Activated T-cell treated with anti-CD3 and anti-CD28 coated beads for 4 hours (primary cell): ENCODE results near the gene C17orf107.
A peak's percentile ranks its signal among the peaks of the same experiment; 100 is the strongest.

Source experiments
- DNase-seq: peaks from one replicate; pipeline ENCODE4 v3.0.0-alpha.2; 2020

Gene C17orf107

DNA sequence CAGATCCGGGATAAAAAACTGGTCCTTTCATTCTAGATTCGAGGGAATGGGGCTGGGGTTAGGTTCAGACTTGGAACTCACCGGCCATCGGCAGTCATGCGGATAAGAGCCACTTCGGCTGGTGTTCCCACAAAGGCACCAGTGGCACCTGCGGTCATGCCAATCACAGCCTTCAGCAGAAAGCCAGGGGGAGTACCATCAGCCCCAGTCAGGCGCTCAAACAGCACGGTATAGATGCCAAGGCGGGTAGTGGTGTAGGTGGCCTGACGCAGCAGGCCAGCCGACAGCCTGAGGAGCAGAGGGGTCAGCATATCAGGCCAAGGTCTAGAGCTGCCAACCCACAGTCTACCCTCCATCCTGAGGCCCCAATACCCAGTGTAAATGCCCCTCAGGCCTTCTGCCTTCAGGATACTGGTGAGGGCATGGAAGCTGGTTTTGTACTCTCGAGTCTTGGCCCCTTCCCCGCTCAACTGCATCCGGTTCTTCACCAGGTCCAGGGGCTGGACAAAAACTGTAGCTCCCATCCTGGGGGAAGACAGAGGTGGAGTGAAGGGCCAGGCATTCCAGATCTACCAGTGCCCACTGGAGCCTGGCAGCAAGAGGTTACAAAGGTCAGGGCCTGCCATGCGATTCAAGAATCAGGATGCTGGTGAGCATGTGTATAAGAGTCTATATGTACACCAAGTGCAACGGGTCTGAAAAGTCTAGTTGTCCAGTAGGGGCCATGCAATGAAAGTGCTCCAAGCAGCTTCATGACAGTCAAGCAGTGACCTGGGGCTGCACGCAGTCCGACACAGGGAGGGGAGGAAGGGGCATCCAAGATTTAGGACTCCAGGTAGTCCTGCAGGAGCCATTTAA lies 39.6 kb downstream of the C17orf107 start:
- DNase-seq = no peak

DNA sequence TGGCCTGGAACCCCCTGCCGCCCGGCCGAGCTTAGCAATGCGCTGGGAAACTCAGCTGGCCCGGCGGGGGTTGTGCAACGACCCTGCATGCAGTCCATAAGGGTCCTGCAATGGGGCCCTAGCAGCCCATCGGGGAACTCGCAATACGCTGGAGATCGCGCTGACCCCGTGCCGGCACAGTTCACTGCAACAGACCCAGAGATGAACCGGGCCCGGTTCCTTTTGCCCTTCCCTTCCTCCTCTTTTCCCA lies 40.1 kb downstream of the C17orf107 start:
- DNase-seq = no peak

DNA sequence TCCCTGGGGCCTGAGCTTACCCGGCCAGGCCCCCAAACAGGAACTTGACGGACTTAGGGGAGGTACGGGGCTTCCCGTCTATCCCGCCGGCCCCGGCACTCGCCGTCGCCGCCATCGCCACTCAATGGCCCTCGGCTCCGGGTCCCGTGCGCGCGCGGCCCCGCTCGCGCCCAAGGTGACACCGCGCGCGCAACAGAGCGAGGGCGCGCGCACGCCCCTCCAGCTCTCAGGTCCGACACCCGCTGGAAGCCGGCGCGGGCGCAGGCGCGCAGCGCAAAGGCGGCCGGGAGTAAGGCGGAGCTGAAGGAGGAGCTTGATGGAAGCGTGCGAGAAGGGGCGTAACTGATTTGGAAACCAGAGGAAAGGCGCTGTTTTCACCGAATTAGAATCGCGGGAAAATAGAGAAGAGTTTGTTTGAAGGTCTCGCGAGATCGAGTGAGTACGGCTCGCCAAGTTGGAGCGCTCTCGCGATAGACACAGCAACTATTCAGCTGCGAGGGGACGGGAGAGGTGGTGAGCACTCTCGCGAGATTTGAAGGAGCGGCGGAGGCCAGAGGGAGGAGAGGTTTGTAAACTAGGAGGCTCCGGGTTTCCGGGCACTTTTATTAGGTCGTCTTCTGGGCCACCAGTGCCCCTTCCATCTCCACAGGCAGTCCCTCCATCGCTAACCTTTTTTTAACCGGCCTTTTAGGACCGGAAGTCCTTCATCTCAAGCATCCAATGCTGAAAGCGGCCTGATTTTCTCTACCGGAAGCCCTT lies 40.6 kb downstream of the C17orf107 start, which contains the start of the genes RNF167 and SLC25A11:
TSS of gene RNF167 (plus strand) at position 473 of the 759 bp plus-strand sequence. CDS start 642 bp downstream, outside the sequence.
TSS of gene SLC25A11 (minus strand) at position 251 of the 759 bp plus-strand sequence. CDS start at position 115, 136 bp downstream.
- peak; percentile 89 for DNase-seq

DNA sequence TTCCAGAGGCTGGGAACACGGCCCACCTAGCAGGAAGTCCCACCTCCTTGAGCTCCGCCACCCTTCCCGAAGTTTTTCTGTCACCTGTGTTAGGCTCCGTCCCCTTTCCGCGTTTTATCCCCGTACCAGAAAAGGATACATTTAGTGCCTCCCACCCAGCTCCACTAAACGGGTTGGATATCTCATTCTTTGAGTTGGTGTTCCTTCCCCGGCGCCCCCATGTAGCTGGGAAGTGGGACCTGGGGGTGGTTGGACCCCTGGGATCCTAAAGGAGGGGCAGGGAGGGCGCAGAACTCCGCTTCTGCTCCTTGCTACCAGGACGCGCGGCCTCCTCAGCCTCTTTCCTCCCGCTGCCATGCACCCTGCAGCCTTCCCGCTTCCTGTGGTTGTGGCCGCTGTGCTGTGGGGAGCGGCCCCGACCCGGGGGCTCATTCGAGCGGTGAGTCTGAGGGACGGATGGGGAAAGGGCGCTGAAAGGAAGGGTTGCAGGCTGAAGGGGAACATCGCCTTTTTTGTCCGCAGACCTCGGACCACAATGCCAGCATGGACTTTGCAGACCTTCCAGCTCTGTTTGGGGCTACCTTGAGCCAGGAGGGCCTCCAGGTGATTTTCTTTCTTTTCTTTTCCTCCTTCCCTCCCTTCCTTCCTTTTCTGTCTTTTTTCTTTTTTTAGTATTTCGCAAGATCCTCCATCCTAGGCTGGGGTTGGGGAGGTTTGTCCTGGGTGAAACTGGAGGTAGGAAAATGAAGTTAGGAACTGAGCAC lies 41.4 kb downstream of the C17orf107 start:
- no peak for DNase-seq

DNA sequence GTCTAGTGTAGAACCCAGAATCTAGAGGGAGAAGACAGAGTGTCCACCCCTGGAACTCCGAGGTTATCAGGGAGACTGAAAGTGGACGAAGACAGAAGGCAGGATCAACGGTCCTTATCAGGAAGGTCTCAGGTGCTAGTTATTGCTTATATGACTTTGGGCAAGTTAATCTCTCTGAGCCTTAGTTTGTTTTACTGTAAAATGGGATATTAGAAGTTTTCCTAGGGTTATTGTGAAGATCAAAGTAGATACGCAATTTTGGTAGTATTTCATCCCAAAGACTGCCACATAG lies 41.9 kb downstream of the C17orf107 start:
- DNase-seq = no peak

DNA sequence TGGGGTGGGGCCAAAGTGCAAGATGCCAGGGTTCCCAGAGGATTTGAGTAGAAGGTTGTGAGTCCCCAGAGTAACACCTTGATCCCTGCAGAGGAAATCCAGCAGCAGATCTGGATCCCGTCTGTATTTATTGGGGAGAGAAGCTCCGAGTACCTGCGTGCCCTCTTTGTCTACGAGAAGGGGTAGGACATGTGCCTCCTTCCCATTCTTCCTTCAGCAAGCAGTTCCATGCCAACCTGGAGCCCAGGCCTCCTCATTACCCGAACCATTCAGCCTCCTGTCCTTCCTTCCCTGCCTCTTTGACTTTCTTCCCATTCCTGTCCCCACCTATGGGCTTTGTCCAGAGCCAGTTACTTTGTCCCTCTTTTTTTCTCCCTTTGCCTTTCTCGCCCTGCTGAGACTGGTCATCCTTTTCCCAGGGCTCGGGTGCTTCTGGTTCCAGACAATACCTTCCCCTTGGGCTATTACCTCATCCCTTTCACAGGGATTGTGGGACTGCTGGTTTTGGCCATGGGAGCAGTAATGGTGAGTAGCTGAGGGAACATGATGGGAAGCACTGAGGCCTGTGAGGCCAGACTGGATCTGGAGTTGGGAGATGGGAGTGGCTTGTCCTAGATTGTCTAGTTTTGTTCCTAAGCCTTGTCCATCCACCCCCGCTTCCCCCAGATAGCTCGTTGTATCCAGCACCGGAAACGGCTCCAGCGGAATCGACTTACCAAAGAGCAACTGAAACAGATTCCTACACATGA lies 43.6 kb downstream of the C17orf107 start:
- no peak for DNase-seq

DNA sequence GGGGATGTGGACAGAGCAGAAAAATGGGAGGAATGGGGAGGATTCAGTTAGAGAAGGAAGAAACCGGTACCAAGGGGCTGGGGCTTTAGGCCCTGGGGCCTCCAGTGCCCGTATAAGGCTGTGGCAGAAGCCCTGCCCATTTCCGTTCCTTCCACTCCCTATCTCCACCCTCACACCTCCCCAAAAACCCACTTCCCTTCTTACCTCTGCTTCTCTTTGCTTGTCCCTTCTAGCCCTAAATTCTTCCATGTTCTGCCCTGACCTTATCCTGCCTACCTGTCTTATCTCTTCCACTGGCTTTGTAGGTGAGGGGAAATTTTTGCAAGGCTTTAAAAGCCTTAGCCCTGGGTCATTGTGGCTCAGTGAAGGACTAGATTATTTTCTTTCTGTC lies 44.8 kb downstream of the C17orf107 start:
- DNase-seq = no peak

DNA sequence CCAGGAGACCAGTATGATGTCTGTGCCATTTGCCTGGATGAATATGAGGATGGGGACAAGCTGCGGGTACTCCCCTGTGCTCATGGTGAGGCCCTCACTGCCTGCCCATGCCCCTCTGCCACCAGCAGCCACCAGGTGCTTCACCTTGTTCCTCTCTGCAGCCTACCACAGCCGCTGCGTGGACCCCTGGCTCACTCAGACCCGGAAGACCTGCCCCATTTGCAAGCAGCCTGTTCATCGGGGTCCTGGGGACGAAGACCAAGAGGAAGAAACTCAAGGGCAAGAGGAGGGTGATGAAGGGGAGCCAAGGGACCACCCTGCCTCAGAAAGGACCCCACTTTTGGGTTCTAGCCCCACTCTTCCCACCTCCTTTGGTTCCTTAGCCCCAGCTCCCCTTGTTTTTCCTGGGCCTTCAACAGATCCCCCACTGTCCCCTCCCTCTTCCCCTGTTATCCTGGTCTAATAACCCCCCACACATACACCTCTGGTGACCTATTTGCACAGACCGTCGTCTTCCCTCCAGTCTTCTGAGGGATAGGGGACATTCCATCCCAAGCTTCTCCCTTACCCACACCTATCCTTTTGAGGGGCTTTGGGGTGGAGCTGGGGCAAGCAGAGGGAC lies 45.3 kb downstream of the C17orf107 start:
- no peak for DNase-seq

DNA sequence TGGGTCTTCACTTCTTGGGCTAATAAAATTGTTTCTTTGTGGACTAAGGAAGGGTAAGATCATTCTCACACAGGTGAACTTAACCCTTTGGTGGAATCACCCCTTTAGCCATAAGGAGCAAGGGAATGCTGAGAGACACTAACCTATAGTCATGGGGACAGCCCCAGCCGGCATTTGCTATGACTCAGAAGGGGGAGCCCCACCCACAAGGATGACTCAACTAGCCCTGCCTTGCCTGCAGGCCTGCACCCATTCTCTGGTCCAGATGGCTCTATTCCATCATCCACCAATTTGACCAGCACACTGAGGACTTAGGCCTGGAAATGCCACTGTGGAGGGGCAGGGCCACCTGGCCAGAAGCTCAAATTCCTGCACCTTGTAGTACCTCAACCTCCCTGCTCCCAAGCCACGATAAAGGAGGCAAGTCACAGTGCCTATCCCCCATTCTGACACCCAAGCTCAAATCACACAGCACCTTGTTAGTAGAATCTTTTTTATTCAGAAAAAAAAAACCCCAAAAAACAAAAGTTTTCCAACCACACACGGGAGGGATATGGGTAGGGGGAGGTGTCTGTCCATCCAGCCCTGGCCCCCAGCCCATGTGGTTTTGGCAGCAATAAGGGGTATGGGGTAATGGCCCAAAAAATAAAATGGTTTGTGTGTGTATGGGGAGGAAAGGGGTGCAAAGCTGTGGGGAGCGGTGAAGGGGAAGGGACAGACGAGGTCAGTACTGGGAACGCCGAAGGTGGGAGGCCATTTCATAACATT lies 46.0 kb downstream of the C17orf107 start:
- peak; percentile 84 for DNase-seq

DNA sequence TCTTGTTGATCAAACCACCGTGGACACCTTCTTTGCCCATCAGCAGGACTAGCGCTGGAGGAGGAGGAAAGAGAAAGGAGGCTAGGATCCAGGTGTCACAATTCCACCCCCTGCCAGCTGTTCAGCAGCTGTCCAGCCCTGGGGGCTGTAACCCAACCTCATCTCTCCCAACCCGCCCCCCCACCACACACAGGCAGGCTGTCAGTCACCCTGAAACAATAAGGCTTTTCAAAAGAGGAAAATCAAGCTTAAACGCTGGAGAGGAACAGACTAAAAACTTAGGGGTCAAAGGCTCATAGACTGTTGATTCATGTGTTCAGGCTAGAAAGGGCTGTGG lies 46.6 kb downstream of the C17orf107 start:
- DNase-seq = no peak

DNA sequence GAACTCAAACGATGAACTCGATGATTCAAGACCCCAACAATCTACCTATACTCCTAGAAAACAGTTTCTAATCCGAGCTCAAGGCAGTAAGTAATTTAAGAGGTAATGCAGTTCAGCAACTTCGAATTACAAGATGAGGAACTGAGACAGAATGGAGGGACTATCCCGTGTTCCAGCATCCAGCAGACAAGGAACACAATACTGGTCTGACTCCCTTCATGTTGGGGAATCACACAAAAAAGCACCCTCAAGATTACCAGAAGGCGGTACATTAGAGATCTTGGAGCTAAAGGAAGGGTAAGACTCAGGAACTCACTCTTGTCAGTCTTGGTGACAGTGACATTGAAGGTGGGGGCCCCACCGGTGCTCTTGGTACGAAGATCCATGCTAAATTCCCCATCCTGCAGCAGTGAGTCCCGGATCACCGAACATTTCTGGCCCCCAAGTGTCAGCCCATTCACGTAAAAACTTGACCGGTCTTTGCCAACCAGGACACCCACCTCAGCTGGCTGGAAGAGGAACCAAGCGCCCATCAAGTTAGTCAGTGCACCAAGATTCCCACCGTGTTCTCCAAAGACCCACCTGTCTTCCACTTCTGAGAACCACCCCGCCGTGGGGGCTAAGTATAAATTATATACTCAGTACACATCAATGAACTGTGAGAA lies 47.1 kb downstream of the C17orf107 start:
- no peak for DNase-seq

DNA sequence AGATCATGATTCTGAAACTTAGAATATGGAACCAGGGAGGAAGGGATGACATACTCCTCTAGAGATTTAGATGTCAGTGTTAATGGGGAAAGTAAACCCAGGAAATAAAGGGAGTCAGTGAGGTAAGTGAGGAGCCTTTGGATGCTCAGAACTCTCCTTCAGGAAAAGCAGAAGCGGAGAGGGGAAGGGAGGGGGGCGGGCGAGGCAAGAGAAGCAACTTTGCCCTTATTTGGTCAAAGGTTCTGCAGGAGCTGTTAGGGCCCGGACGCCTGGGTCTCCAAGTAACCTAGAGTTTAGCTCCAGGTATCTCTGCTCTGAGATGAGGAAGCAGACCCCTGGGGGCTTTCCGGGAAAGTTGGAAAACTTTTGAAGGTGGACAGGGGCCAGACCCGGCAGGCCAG lies 47.7 kb downstream of the C17orf107 start:
- DNase-seq = no peak

DNA sequence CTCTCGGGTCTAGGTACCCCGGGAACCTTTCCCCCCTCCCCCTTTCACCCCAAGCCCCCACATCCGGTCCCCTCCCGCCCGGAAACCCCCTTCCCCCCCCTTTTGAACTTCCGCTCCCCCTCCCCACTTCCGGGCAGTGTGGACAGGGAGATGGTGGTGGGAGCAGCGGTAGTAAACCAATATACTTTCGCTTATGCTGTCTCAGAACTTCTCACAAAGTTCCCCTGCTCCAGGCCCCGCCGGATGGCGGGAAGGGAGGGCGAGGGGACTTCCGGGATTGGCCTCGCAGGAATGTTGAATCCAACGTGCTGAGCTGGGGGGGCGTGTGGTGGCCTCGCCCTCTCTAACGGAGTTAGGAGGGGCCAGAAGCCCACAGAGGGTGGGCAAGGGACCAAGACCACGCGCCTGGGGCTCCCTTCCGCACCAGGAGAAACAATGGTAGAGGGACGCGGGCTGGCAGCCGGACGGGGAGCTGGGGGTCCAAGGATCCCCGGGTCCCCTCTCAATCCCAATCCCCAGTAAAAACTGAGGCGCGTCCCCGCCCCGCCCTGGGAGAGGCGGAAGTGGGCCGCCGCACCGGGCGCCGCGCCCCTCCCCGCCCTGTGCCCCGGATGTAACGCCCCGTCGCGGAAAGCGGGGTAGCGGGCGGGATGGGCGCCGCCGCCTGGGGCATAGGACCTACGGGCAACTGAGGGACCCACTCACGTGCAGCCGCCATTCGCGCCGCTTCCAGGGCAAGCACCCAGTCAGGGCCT lies 48.3 kb downstream of the C17orf107 start:
- DNase-seq = peak; percentile 45

DNA sequence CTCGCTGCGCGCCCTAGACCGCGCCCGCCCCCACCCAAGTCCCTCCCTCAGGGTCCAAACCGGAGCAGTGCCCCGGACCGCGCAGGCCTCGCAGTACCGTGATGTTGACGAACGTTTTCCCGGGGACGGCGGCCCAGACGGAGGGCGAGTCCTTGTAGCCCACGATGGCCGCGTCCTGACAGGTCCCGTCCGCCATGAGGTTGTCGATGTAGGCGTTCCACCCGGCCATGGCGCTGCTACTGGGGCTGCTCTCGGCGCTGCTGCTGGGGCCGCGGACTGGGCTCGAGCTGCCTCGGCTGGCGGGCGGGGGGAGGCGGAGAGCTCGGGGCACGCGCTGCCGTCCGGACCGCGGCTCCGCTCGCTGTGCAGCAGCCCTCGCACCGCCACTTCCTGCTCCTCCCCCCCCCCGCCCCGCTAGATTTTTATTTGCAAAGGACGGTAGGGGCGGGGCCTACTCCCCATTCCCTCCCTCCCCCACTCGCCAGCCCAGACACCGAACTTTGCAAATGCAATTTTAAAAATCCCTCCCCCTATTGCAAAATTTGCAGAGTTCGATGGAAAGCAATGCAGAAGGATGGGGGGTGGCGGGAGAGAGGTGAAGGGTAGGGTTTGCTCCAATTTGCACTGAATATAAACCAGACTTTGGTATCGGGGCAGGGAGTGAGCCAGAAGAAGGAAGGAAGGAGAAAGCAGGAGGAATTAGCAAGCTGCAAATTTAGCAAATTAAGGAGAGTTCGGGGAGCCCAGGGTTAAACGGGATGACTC lies 49.0 kb downstream of the C17orf107 start, which contains the start of gene PFN1:
TSS of gene PFN1 (minus strand) at position 365 of the 765 bp plus-strand sequence. CDS start at position 229, 136 bp downstream.
- peak; percentile 86 for DNase-seq

DNA sequence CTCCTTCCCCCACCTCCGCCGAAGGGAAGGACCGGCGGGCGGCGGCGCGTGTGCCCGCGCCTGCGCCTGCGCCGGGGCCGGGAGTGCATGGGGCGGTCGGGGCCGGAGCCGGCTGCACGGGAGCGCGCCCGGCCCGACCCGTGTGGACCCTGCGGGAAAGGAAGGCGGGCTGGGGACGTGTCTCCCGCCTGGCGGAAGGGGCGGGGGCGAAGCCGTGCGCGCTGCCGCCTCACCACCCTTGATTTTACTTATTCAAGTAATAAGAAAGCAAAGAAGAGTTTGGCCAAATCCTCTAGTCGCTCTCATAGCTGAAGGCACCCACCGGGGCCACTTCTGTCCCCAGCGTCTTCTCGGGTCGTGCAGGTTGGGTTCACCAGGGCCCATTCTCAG lies 49.6 kb downstream of the C17orf107 start:
- peak; percentile 38 for DNase-seq

DNA sequence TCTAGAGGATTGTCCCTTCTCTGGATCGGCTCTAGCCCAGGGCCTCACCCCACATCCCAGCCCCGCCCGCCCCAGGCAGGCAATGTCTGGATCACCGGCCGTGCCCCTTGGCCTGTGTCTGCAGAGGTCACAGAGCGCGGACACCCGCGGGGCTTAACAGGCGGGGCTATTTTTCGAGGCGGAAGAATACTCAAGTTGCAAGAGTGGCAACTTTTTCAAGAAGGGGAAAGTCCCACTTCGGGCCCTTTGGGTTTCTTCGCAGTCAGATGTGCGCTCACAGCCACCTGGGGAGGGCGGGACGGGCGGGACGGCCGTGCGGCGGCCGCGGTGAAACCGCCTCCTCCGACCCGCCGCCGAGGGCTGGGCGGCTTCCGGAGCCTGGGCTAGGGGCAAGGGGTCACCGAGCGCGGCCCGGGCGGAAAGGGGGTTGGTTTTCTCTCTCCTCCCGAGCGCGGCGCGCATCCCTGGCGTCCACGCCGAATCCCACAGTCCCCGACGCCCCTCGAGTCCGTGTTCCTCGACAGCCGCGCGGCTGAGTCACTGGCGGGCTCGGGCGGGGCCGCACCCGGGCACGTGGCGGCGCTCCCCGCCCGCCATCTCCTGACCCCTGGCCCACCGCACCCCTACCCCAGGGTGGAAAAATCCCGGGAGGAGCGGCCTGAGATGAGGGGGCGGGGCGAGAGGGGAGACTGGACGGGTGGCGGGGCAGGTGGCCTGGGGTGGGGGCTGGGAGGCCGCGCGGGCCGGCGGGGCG lies 50.2 kb downstream of the C17orf107 start:
- DNase-seq = peak; percentile 64

DNA sequence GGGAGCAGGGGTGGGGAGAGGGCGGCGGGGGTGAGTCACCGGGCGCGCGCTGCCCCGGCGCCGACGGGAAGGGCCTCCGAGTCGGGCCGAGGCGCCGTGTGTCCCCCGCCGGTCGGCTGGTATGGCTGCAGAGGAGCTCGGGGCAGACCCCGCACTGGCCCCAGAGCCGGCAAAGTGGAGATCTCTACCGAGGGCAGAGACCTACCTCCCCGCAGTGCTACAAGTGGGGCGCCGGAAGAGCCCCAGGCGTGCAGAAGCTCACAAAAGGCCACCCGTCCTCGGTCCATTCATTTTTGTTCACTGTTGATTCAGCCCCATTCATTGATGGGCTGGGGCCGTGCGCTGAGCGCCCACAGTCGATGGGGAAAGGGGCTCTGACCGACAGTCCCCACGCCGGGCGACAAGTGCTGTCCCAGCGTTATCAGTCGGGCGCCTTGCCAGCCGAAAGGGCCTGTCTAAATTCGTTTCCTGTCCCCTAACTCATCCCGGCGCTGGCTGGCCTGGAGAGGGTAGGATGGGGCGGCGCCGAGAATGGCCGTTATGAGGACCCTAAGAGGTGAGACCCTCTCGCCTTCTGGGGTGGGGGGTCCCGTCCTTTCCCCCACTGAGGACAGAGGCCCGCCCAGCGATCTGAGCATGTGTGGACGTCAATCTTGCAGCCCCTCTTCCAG lies 50.9 kb downstream of the C17orf107 start:
- no peak for DNase-seq

DNA sequence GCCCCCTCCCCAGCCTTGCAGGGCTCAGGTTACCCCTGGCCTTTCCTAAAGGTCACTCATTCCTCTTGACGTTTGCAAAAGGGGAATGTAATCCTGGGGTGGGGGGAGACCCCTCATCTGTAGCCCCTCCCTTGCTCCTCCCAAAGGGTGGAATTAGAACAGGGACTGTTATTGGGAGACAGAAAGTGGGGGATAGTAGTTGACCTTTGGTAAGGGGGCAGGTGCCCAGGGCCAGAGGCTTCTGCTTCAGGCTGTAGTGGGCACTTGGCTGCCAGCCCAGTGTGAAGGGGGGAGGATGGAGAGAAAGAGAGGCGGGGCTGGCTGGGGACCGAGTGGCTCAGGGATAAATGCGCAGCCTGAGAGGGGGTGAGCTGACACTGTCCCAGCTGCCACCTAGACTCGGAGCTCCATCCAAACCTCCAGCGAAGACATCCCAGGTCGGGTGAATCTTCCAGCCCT lies 51.4 kb downstream of the C17orf107 start, which contains the start of gene ENO3:
TSS of gene ENO3 (plus strand) at position 374 of the 459 bp plus-strand sequence. CDS start 711 bp downstream, outside the sequence.
- DNase-seq = no peak
